NCI-H2196 treated with DMSO at 0.1 percent for 48 hours (cell line): Measurements from ENCODE around the gene SNRNP48.

Experiments
- DNase-seq: peaks from one replicate; lab custom pipeline; 2025; ENCODE audit not compliant: unreplicated experiment; lab: John Stamatoyannopoulos, UW

Gene SNRNP48

DNA sequence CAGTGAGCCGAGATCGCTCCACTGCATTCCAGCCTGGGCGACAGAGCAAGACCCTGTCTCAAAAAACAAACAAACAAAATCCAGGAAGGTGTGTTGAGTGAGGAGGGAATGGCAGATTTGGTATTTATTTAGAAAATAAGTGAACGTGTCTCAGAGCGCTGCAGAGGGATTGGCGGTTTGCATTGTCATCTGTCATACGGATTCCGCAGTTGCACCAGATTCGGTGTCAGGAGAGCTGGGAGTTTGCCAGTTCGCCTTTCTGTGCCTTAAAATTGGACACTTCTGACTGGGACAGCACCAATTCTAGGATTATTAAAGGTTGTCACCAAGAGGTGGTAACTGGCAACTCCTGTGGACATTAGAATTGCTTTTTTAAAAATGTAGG lies 912 bp downstream of the SNRNP48 start:
- no peak for DNase-seq

DNA sequence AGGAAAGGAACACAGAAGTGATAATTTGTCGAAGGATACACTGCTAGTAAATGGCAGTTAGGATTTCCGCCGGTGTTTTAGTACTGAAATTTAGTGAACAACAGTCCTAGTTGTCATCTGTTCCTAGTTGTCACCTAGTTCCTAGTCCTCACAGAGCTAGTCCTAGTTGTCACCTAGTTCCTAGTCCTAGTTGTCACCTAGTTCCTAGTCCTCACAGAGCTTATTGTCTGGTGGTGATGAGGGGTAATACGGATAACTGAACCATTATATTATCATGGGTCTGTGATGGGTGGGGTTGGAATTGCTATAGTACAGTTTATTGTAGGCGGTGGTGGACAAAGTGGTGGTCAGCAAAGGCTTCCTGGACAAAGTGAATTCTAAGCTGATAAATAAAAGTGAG lies 1.8 kb downstream of the SNRNP48 start:
- DNase-seq, result no peak

GRCh38 chr6:7593229-7593628 lies 3.2 kb downstream of the SNRNP48 start:
- no peak for DNase-seq

GRCh38 chr6:7594579-7595125 lies 4.7 kb downstream of the SNRNP48 start:
- DNase-seq, result no peak

DNA sequence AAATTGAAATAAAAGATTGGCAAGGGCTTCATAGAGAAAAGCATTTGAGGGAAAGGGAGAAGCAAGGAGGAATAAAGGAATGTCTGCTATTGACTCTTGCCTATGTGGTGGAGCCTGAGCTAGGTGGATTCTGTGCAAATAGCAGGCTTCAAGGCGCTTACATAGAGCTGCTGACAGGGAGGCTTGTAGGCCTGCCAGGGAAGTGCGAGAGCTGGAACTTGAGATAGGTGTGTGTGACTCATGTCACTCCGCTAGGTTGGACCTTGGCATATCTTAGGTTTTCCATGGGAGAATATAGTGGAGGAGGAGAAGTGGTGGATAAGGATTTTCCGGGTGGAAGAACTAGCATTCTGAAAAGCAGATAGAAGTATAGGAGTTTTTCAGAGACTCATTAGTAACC lies 14.0 kb downstream of the SNRNP48 start:
- no peak for DNase-seq

GRCh38 chr6:7604506-7604905 lies 14.5 kb downstream of the SNRNP48 start:
- DNase-seq, result no peak

DNA sequence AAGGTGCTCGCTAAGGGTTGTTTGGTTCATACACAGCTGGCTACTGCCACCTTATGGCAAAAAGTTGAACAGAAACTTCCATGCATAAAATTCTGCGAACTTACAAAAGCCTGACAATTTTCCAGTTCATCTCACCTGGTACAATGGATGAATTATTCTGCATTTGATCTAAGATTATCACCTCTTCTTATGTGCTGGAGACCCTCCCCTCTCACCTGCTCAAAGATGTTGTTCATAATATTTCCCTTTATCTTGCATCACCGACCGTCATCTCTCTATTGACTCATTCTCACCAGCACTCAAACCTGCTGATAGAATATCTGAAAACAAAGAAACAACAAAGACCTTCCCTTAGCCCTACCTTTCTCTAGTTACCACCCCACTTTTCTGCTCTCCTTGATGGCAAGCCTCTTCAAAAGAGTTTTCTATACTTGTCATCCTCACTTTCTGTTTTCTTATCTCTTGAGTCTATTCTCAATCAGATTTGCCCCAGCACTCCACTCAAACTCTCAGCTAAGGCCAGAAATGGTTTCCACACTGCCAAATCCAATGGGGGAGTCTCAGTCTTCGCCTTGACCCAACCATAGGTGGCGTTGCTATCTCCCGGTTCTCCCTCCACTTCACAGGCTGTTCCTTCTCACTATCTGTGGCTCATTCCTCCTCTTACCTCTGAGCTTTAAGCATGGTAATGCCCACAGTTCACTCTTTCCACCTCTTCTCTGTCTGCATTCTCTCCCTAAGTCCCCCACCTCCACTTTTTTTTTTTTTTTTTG lies 25.8 kb downstream of the SNRNP48 start:
- DNase-seq, result peak; percentile 46

- no peak for DNase-seq
Observed at GRCh38 chr6:7617801-7618764, 28.1 kb downstream of the SNRNP48 start.

- no peak for DNase-seq
Observed at GRCh38 chr6:7621761-7622160, 31.8 kb downstream of the SNRNP48 start.

DNA sequence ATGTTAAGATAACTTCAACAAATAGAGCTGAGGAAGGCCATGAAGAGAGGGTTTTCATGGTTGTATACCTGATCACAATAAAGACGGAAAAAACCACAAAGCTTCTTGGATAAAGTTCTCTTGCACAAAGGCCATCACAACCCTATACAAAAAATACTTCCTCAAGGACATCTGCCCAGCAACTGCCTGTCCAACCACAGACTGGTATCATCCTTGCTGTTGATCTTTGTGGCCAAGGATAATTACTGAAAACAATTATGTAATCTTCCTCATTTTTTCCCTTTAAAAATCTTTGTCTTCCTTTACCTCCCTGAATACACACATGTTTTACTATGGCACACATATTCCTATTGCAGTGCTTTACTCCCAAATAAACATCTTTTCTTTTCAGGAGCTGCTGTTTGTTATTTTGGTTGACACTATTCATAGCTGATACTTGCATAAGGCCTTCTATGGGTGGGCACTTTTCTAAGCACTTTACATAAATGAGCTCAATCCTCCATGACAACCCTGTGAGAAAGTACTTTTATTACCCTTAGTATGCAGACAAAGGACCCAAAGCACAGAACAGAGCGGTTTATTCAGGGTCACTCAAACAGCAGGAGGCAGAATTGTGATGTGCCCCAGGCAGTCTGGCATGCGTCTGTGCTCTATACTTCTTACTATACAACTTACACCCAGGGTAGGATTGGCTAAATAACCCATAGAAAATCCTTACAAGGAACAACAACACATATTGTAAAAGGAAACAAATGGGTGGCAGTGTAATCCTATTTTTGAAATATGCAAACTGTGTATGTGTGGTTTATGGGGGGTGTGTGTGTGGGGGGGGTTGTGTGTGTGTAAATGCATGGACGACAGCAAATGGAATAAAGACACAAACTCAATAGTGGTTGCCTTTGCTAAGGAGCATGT lies 35.1 kb downstream of the SNRNP48 start:
- no peak for DNase-seq

DNA sequence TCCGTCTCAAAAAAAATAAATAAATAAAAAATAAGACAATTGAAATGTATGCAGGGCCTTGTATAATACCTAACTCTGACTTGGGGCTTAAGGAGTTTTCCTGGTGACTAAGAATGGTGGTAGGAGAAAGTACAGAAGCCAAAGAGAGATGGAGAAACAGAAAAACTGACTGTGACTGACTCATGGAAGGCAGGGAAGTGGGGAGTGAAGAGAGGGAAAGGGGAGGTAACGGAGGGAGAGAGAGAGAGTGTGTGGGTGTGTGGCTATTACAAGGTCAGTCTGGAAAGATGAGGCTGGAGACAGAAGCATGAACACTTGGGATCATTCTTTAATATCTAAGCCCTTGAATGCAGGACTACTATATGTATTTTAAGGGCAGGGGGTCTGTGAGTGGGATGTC lies 38.5 kb downstream of the SNRNP48 start:
- DNase-seq, result no peak

DNA sequence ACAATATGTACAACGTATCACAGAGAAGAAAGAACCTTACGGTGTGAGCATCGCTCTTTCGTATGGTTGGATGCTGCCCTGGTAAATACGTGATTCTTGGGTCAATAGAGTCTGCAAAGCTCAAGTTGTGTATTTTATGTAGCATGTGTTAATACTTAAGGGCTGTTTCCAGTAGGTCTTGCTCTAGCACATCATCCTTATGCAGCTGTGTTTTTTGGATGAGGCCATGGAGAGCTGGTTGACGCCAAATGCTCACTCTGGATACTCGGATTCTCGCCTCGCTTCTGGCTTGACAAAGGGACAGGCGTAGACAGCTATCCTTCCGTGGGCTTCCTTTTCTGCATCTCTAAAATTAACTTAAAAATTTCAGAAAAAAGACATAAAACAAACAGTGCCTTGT lies 38.9 kb downstream of the SNRNP48 start:
- DNase-seq, result no peak

- no peak for DNase-seq
Observed at GRCh38 chr6:7629321-7629720, 39.3 kb downstream of the SNRNP48 start.

DNA sequence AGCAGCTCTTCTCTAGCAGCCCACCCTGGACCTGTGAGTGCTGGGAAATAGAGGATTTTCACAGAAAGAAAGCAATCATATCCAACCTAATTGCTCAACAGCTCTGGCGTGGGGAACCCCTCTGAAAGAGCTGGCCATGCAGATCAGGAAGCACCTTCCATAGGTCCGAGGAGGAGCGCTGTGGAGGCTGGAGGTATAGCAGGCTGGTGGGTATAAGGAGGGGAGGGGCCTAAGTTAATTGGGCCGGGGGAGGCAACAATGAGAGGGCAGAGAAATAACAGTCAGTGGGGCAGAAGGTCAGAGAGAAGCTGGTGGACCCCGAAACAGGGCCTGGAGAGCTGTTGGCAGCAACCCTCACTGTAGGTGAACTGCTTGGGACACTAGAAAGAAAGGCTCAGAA lies 40.8 kb downstream of the SNRNP48 start:
- no peak for DNase-seq

DNA sequence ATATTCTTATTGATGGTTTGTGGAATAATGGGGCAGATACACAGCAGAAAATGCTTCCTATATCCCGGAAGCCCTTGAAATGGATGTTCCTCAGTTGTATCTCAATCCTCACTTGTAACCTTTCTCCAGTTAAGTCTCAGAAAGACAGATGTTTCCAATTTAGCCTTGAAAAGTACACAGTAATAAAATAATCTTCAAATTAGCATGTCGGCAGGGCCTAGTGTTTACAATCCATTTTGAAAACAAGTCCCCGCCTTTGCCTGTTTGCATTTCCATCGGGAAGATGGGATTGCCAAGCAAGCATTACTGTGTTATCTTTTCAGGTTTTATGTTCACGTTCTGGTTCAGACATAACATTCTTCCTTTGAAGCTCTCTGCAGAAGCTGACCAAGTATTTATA lies 41.5 kb downstream of the SNRNP48 start:
- DNase-seq, result no peak

DNA sequence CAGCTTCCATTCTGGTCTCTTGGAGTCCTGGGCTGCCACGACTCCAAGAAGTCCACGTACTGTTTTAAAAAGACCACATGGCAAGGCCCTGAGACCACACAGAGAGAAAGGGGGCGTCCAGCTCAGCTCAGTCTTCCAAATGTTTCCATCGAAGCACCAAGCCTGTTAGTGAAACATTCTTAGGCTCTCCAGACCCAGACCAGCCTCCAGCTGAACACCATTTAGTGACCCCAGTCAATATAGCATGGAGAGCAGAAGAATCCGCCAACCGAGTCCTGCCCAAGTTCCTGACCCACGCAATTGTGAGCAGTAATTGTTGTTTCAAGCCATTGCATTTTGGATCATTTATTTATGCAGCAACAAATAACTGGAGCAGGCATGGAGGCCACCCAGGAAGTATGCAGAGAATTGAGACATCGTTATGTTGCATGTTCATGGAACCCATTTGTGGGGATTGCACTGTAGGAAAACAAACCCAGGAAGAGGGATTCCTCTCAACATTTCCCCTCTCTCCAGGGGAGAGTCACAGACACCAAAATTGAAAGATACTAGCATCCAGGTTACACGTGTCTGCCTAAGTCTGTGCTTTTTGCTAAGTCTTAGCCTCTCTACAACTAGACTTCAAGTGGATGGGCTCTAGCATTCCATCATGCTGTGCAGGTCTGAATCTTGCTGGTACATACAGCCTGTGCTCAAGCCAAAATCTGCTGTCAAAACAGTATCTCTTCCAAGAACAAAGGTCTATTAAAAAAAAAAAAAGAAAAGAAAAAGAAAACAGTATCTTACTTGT lies 42.7 kb downstream of the SNRNP48 start:
- DNase-seq, result no peak

DNA sequence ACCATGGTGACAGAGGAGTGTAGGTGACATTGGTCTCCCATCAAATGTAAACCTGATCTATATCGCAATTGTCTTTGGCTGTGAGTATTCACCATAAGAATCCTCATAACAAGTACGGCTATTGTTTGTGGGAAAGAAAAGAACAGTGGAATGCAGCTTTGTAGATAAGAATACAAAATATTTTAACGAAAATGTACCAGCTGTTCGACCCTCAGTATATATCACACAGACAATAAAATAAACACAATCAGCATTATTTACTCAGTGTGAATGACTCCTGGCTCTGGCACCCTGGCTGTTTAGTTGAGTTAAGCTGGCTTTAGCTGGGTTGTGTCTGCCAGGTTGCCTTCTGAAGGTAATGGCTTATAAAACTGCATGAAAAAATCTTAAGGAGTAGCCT lies 43.4 kb downstream of the SNRNP48 start:
- DNase-seq, result no peak

DNA sequence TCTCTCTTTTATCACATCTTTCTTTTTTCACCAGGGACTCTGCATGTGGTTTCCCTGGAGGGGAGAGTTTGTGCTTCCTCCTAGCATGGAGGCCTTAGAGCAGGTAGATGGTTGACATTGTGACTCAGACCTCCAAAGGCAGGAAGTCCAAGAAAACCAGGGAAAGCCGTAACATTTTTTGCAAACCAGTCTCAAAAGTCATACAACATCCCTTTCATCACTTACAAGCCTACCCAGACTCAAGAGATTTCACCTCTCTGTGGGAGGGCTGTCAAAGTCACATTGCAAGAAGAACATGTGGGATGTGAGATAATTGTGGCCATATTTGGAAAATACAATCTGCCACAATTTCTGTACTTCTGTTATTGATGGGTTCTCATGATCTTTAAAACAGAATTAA lies 46.2 kb downstream of the SNRNP48 start:
- DNase-seq, result no peak

GRCh38 chr6:7637533-7637932 lies 47.5 kb downstream of the SNRNP48 start:
- DNase-seq, result no peak

GRCh38 chr6:7639427-7639826 lies 49.4 kb downstream of the SNRNP48 start:
- no peak for DNase-seq
